Activated naive CD4-positive, alpha-beta T cell (primary cell): ENCODE measurements around the gene FBXL19.

Source experiments
- DNase-seq, 4 experiments: peaks; one replicate each; lab custom pipeline; 2025; lab: John Stamatoyannopoulos, UW

Gene FBXL19

GRCh38 chr16:30987581-30988190 lies 64.3 kb downstream of the FBXL19 start:
- DNase-seq = no peak

DNA sequence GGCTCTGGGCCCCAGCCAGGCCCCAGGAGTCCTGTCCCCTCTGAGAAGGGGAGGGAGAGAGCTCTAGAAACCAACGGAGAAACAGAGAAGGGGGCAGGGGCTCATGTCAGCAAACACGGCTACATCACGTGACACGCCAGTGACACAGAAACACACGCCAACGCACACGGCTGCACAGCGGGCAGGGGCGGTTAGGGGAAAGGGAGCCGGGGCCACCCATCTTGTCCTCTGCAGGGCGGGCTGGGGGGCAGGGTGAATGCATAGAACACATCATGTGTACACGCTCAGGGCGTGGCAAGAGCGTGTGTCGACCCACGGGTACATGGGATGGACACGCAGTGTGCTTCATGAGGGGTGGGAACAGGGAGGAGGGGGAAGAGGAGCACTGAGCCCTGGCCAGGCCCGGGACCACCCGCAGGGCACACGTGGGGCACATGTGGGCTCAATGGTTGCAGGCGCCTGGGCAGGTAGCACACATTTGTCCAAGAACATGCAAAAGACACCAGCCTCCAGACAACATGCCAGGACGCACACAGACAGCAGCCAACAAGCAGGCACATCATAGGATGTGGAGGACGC lies 66.2 kb downstream of the FBXL19 start:
- DNase-seq = no peak

GRCh38 chr16:30990105-30990504 lies 66.7 kb downstream of the FBXL19 start:
- DNase-seq = no peak

DNA sequence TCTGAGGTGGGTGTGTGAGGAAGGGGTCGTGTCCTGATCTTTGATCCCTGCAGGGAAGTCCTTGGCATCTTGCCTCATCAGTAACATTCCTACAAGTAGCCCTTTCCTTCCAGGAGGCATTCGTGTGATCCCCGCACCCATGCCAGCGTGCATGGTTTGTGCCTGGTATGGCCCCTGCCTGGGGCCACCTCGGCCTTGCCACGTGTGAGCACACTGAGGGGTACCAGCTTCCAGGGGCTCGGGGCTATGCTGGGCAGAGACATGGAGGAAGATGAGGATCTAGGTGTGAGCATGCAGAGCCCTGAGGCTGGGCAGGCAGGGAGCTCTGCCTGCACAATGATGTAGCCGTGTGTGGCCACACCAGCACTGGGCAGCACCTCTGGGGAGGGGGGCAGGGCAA lies 67.7 kb downstream of the FBXL19 start:
- DNase-seq = no peak

DNA sequence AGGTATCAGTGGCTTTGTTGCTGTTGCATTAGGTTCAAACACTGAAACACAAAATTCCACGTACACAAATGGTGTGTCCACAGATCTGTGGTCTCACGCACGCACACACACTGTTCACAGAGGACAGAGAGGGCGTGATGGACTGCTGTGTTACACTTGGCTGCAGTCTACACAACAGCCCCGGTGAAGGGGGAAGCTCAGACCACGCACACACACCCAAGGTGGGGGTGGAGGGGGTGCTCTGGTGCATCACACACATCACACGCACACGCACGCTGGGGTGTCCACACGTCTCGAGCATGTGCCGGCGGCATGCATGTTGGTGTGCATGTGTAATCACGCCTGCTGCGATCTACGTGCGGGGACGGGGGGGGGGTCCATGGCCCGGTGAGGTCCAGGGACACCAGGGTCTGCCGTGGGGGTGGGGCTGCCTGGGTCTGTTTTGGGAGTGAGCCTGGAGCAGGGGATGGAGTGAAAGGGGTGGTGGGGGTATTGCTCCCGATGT lies 69.0 kb downstream of the FBXL19 start:
- DNase-seq = no peak

DNA sequence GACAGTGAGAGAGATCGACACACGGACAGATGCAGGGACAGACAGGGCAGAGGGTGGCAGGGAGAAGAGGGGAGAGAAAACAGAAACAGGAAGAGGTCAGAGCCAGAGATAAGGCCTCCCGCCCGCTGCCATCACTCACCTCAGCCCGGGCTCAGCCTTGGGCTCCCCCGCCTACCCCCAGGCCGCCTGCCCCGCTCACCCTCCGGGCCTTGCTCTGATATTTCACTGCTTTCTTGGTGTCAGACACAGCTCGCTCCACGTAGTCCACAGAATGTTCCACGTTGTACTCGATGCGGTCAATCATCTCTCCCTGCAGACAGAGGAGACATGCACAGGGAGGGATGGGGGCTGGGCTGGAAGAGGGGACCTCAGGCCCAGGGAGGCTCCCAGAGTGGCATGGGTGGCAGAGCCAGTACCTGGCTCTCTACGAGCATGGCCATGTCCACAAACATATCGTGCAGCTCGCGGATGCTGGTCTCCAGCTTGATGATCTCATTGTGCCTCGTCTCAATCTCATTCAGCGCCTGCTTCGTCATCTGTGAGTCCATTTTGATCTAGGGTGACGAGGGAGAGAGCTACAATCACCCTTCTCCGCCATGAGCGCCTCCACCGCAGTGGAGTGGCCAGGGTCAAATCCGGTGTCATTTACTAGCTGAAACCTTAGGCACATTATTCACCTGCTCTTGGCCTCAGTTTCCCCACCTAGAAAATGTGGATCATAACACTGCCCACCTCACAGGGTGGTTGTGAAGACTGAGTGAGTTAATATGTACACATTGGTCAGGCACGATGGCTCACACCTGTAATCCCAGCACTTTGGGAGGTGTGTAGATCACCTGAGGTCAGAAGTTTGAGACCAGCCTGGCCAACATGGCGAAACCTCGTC lies 69.8 kb downstream of the FBXL19 start:
- DNase-seq = no peak

- DNase-seq = no peak
These were observed 72.6 kb downstream of the FBXL19 start for GRCh38 chr16:30995927-30996323.

DNA sequence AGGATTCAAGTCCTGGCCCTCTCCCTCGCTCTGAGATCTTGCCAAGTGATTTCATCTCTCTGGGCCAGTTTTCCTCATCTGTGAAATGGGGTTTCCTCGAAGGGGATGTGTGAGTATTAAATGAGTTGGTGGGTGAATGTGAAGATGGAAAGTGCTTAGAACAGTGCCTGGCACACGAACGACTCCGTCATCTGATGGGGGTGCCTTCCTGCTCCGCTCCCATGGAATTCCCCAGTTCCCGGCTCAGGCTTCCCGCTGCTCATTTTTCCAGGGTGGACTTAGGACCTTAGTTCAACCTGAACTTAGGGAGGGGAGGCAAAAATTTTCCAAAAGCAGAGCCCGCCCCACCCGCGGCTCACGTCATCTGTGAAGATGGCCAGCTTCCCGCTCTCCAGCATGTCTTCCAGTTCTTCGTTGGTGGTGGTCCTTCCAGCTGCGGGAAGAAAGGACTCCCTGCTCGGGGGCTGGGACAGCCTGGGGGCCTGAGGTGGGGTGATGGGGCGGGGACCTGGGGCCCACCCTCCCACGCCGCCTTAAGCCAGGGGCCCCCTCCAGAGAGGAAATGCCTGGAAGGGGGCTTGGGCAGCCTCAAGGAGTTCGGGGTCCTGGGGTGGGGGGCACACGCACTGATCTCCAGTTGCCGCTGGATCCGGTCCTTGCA lies 73.1 kb downstream of the FBXL19 start:
- no peak for DNase-seq

- peak; percentile 46 to 80 (median 66) for DNase-seq
These were observed 73.8 kb downstream of the FBXL19 start for GRCh38 chr16:30996985-30997724.

DNA sequence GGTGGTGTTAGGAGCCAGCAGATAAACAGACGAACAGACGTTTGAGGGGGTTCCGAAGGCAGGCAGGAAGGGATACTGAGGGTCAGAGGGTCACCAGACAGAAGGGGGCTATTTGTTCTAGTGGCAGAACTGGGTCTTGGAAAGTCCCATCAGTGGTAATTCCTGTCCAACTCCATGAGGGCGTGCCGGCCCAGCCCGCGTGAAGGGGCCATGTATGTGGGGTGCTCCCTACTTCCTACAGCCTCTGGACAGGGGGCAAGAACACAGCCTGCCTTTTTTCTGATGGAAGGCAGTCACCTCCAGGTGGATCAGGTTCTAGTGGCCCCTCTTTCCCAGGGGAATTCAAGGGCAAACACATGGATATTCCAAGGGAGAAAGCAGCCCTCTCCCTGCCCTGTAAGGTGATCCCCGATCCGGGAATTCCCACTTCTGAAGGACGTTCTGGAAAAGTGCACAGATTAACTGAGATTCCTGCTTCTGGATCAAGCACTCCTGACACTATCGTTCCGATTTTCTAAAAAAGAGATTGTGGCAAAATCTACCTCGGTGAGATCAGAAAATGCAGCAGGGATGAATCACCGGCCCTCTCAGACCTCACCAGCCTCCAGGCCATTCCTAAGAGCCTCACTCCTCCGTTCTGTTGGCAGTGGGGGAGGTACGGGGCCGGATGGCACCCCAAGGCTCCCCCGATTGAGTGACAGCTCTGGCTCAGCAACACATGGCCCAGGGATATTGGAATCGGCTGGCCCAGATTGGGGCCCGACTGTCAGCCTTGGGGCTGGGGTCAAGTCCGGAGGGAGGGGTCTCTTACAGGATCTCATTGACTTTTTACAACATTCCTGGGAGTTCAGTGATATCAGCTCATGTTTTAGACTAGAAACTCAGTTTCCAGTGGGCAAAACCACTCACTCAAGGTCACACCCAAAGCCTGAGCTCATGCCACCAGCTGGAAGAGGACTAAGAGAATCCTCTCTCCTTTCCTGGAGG lies 74.6 kb downstream of the FBXL19 start:
- no peak for DNase-seq
